Measurements from ENCODE around the gene SPNS3.

Gene SPNS3

DNA sequence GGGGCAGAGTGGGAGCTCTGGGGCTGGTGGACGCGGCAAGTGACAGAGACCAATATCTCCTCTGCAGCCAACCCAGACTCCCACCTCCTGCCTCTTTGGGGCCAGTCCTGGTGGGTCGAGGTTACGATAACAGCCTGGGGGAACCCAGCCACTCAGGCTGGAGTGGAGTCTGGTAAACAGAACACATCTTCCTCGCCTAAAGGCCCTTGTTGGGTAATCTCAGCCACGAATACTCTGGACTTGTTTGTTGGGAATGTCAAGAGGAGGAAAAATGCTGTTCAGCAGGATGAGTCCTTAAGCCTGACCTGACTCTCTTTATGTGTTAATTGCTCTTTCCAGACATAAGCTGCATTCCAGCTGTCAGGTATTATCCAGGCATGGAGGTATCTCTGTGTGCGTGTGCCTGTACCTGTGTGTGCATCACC is 56.9 kb downstream of the SPNS3 start:
- ChIA-PET POLR2A (no interaction called here), CTCF (interaction anchor here (0.7 to 1.3 kb wide), 4 partner anchors 8 to 76 kb away, joined by 3 to 5 read pairs (median 4); no protein-coding TSS in a partner anchor)
- H3K27ac ChIP-seq (ENCODE audit: extremely low read depth, low read depth, low read length) = no peak overlapping the region
- H3K9me3 ChIP-seq (ENCODE audit: control insufficient read depth, insufficient read depth, low read depth, low read length) = no peaks in the 10 kb centered on the region
- H3K4me1 ChIP-seq (ENCODE audit: control insufficient read depth, insufficient read depth, low read length) = no peaks in the 10 kb centered on the region
- no peak for TF ChIP-seq ZNF544 (tag by site-specific recombination; IDR thresholded peaks at IDR 0.05)
- TF ChIP-seq ZBTB6 (tag by site-specific recombination; IDR thresholded peaks at IDR 0.05) = no peak
- no peak for TF ChIP-seq KLF10 (tag by site-specific recombination; IDR thresholded peaks at IDR 0.05)
- TF ChIP-seq INSM2 (tag by site-specific recombination; IDR thresholded peaks at IDR 0.05) = no peak
- TF ChIP-seq FEZF1 (tag by site-specific recombination; IDR thresholded peaks at IDR 0.05) = no peak
- no peak for TF ChIP-seq ZNF626 (tag by site-specific recombination; IDR thresholded peaks at IDR 0.05)
- TF ChIP-seq ZNF350 (tag by site-specific recombination; IDR thresholded peaks at IDR 0.05) = no peak
- no peak for TF ChIP-seq MYNN (tag by site-specific recombination; IDR thresholded peaks at IDR 0.05; ENCODE audit: borderline replicate concordance)
- TF ChIP-seq AEBP2 (tag by site-specific recombination; IDR thresholded peaks at IDR 0.05; ENCODE audit: borderline replicate concordance) = no peak
- TF ChIP-seq ZNF274 (IDR thresholded peaks at IDR 0.05; ENCODE audit: low read length) = no peak
- TF ChIP-seq ZNF274 (tag by site-specific recombination; IDR thresholded peaks at IDR 0.05; ENCODE audit: borderline replicate concordance) = no peak
- TF ChIP-seq GLIS1 (tag by site-specific recombination; IDR thresholded peaks at IDR 0.05) = no peak
- no peak for TF ChIP-seq ZNF560 (tag by site-specific recombination; IDR thresholded peaks at IDR 0.05; ENCODE audit: borderline replicate concordance)
- TF ChIP-seq, protein P1, sequence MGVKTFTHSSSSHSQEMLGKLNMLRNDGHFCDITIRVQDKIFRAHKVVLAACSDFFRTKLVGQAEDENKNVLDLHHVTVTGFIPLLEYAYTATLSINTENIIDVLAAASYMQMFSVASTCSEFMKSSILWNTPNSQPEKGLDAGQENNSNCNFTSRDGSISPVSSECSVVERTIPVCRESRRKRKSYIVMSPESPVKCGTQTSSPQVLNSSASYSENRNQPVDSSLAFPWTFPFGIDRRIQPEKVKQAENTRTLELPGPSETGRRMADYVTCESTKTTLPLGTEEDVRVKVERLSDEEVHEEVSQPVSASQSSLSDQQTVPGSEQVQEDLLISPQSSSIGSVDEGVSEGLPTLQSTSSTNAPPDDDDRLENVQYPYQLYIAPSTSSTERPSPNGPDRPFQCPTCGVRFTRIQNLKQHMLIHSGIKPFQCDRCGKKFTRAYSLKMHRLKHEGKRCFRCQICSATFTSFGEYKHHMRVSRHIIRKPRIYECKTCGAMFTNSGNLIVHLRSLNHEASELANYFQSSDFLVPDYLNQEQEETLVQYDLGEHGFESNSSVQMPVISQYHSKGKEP (tag by site-specific recombination; IDR thresholded peaks at IDR 0.05) = no peak
- TF ChIP-seq ZNF747 (tag by site-specific recombination; IDR thresholded peaks at IDR 0.05) = no peak
- TF ChIP-seq ZFP69B (tag by site-specific recombination; IDR thresholded peaks at IDR 0.05) = no peak
- TF ChIP-seq, protein P2, sequence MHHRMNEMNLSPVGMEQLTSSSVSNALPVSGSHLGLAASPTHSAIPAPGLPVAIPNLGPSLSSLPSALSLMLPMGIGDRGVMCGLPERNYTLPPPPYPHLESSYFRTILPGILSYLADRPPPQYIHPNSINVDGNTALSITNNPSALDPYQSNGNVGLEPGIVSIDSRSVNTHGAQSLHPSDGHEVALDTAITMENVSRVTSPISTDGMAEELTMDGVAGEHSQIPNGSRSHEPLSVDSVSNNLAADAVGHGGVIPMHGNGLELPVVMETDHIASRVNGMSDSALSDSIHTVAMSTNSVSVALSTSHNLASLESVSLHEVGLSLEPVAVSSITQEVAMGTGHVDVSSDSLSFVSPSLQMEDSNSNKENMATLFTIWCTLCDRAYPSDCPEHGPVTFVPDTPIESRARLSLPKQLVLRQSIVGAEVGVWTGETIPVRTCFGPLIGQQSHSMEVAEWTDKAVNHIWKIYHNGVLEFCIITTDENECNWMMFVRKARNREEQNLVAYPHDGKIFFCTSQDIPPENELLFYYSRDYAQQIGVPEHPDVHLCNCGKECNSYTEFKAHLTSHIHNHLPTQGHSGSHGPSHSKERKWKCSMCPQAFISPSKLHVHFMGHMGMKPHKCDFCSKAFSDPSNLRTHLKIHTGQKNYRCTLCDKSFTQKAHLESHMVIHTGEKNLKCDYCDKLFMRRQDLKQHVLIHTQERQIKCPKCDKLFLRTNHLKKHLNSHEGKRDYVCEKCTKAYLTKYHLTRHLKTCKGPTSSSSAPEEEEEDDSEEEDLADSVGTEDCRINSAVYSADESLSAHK (tag by site-specific recombination; IDR thresholded peaks at IDR 0.05) = no peak
- no peak for TF ChIP-seq ZNF585B (tag by site-specific recombination; IDR thresholded peaks at IDR 0.05)
- TF ChIP-seq ZNF23 (tag by site-specific recombination; IDR thresholded peaks at IDR 0.05; ENCODE audit: borderline replicate concordance) = no peak
- TF ChIP-seq ZNF404 (tag by site-specific recombination; IDR thresholded peaks at IDR 0.05) = no peak
- no peak for TF ChIP-seq ZNF155 (tag by site-specific recombination; IDR thresholded peaks at IDR 0.05)
- no peaks in the 10 kb centered on the region for H3K36me3 ChIP-seq (ENCODE audit: control insufficient read depth in 2 of 2, insufficient read depth in 1 of 2, low read length in 2 of 2)
- no peak overlapping the region for H3K4me3 ChIP-seq (ENCODE audit: low read depth, low read length)

Data from HEK293 (cell line).